Progenitor cell of endocrine pancreas (in vitro differentiated cells): ENCODE data around the gene SEC61B. TPM values are rescaled to one million over a fixed set of nuclear protein-coding genes. Genes with fewer than 3 reads are reported as not detected.

ENCODE experiments used
- DNase-seq: peaks from one replicate; pipeline ENCODE4 v3.0.0; 2021; ENCODE audit warnings: low spot score; ENCODE audit not compliant: unreplicated experiment
- H3K27ac Mint-ChIP-seq: 2 replicates; pipeline ENCODE4 v1.8.0; 2021; ENCODE audit warnings: mild to moderate bottlenecking, moderate library complexity, mixed read lengths
- H3K27me3 Mint-ChIP-seq: 2 replicates; pipeline ENCODE4 v1.8.0; 2021; ENCODE audit warnings: mixed read lengths
- H3K36me3 Mint-ChIP-seq: 2 replicates; pipeline ENCODE4 v1.8.0; 2022; ENCODE audit warnings: mixed read lengths; ENCODE audit not compliant: insufficient read depth
- H3K4me1 Mint-ChIP-seq: 2 replicates; pipeline ENCODE4 v1.8.0; 2021; ENCODE audit warnings: low read depth, mixed read lengths
- H3K4me3 Mint-ChIP-seq: 2 replicates; pipeline ENCODE4 v1.8.0; 2021; ENCODE audit warnings: low read depth, mild to moderate bottlenecking, moderate library complexity, mixed read lengths
- H3K9me3 Mint-ChIP-seq: 2 replicates; pipeline ENCODE4 v1.8.0; 2021; ENCODE audit warnings: low read depth, mixed read lengths
- total RNA-seq: library from RNA; stranded (reverse); gene quantifications from 2 replicates; pipeline ENCODE4 v1.2.1, GENCODE V29; 2021
- TF ChIP-seq, protein P1 (sequence below): fragments of 200-600 bp; sonication (generic); IDR thresholded peaks from one replicate; pipeline ENCODE4 v1.5.0; 2021; ENCODE audit warnings: antibody characterized with exemption, mild to moderate bottlenecking; ENCODE audit not compliant: unreplicated experiment

SEC61B gene
- total RNA-seq, 1 donor from 2014 or later: 153 TPM

DNA sequence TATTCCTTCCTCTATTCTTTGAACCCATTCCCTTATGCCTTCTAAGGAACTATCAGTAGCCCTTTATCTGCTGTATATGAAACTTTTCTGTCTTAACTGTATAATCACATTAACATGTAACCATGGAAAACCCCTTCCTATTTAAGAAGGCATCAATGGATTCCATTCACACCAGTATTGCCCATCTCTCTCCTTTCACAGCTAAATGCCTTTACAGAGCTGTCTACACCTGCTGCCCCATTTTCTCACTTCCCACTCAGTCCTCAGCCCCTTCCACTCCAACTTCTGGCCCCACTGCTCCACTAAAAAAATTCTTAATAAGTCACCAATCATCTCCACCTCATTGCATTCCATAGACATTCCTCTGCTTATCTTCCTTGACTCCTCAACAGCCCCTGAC lies 50.8 kb downstream of the SEC61B start:
- H3K27ac Mint-ChIP-seq: peak overlapping the region; percentile 25
- DNase-seq: no peak
- H3K4me3 Mint-ChIP-seq: no peak overlapping the region
- peaks cover 8% of the 10 kb centered on the region for H3K4me1 Mint-ChIP-seq
- peaks cover 17% of the 10 kb centered on the region for H3K9me3 Mint-ChIP-seq
- no peaks in the 10 kb centered on the region for H3K27me3 Mint-ChIP-seq
- H3K36me3 Mint-ChIP-seq: peaks cover 1% of the 10 kb centered on the region
- TF ChIP-seq, protein P1, sequence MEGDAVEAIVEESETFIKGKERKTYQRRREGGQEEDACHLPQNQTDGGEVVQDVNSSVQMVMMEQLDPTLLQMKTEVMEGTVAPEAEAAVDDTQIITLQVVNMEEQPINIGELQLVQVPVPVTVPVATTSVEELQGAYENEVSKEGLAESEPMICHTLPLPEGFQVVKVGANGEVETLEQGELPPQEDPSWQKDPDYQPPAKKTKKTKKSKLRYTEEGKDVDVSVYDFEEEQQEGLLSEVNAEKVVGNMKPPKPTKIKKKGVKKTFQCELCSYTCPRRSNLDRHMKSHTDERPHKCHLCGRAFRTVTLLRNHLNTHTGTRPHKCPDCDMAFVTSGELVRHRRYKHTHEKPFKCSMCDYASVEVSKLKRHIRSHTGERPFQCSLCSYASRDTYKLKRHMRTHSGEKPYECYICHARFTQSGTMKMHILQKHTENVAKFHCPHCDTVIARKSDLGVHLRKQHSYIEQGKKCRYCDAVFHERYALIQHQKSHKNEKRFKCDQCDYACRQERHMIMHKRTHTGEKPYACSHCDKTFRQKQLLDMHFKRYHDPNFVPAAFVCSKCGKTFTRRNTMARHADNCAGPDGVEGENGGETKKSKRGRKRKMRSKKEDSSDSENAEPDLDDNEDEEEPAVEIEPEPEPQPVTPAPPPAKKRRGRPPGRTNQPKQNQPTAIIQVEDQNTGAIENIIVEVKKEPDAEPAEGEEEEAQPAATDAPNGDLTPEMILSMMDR: no peak

DNA sequence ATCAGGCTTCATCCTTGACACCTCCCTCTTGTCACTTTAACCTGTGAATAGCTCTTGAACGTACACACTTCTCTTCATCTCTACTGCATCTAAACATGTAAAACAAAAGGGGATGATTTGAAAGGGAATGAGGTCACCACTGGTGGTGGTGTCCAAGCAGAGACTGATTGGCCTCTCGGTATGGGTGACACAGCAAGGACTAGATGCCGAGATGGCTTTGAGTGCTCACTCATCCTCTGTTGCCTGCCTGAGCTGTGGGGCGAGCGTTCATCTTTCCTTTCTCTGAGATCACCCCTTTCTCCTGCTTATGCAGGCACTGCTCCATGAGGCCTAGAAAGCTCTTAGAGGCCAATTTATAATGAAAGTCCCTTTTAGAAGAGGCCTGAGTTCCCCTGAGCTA lies 51.9 kb downstream of the SEC61B start:
- peaks cover 8% of the 10 kb centered on the region for H3K4me1 Mint-ChIP-seq

DNA sequence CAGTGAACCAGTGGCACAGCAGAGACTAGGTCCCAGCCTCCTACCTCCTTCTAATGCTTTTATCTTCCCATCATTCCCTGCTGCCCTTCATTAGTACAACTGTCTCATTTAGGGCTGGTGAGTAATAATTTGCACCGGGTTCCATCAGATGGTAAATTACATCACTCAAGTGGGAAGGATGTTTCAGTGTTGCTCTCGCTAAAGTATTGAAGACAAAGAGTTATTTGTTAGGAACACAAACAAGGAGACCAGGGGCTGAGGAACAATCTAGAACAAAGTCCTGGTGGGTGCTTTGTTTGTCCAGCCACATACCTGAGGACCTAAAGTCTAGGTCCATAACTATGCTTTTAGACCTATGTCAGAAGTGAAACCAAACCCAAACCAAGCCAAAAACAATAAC lies 52.4 kb downstream of the SEC61B start:
- Mint-ChIP-seq H3K27me3 (no peaks in the 10 kb centered on the region), H3K36me3 (peaks cover 1% of the 10 kb centered on the region), H3K27ac (no peak overlapping the region), H3K4me3 (no peak overlapping the region), H3K4me1 (peaks cover 8% of the 10 kb centered on the region), H3K9me3 (peaks cover 17% of the 10 kb centered on the region)
- DNase-seq: no peak
- TF ChIP-seq, protein P1: no peak

More for the DNA sequence above, 51.9 kb downstream of the SEC61B start:
- TF ChIP-seq, protein P1: no peak
- Mint-ChIP-seq H3K4me3 (no peak overlapping the region), H3K36me3 (peaks cover 1% of the 10 kb centered on the region), H3K27me3 (no peaks in the 10 kb centered on the region), H3K27ac (no peak overlapping the region), H3K9me3 (peaks cover 17% of the 10 kb centered on the region)
- DNase-seq: no peak

Other genes starting within 250 kb of the SEC61B start
- gene TGFBR1, start 117.2 kb upstream of the SEC61B start, total RNA-seq: 93.8 and 96.6 TPM in 2 replicates
- gene ALG2, start 340 bp upstream of the SEC61B start, total RNA-seq: 39.0 and 39.2 TPM in 2 replicates